ENCODE results near the gene COX4I2. TPM values are rescaled to one million over a fixed set of nuclear protein-coding genes. Genes with fewer than 3 reads are reported as not detected.

The COX4I2 gene
- total RNA-seq, 1 experiment from 2014 or later: not detected

- peak overlapping the region; percentile 27 for H3K27ac ChIP-seq (ENCODE audit: low read length)
- H3K4me1 ChIP-seq (ENCODE audit: control insufficient read depth, insufficient read depth, low read length): peaks cover 69% of the 10 kb centered on the region
- H3K9me3 ChIP-seq (ENCODE audit: control insufficient read depth, insufficient read depth, low read depth, low read length): no peaks in the 10 kb centered on the region
- no peaks in the 10 kb centered on the region for H3K27me3 ChIP-seq (ENCODE audit: control insufficient read depth, insufficient read depth, low read length)
- DNase-seq (ENCODE audit: low read depth, low spot score) (no peak), ATAC-seq (no peak)
- BruUV-seq (replicated peaks): no TSS peak
- ChIA-PET CTCF (interaction anchor here (0.6 to 1.5 kb wide), 5 partner anchors 11 to 47 kb away, joined by 3 to 9 read pairs (median 4); no protein-coding TSS in a partner anchor), POLR2A (no interaction called here)
- in situ Hi-C loops (cut with HindIII; ENCODE audit: low pct_unique_long_range_greater_than_20kb, low sequenced_read_pairs): no loop called here
- intact Hi-C loops (cut with micrococcal nuclease; ENCODE audit: unreplicated experiment): loop anchor here (5.0 kb wide), 1 partner anchor 46 kb away; the partner anchor contains the start of gene BCL2L1
- H3K4me3 ChIP-seq (ENCODE audit: low read depth in 2 of 2, low read length in 2 of 2): no peak overlapping the region
- peaks cover 4% of the 10 kb centered on the region; the same call in 1 of the 2 replicates for H3K36me3 ChIP-seq (ENCODE audit: control insufficient read depth, insufficient read depth, low read length)
- TF ChIP-seq REST (IDR thresholded peaks at IDR 0.05; ENCODE audit: insufficient read depth in 1 of 2, low read depth in 2 of 2, low read length in 1 of 2) (no peak), POLR2AphosphoS5 (IDR thresholded peaks at IDR 0.05; ENCODE audit: low read depth, low read length) (no peak), SIN3A (IDR thresholded peaks at IDR 0.05; ENCODE audit: borderline replicate concordance, insufficient read depth, low read depth, low read length) (no peak), CTCF (IDR thresholded peaks at IDR 0.05) (no peak), TCF7L2 (IDR thresholded peaks at IDR 0.05; ENCODE audit: low read depth, low read length) (no peak)
Observed at GRCh38 chr20:31676609-31676989, 38.9 kb downstream of the COX4I2 start.

- Histone ChIP-seq H3K36me3 (ENCODE audit: control insufficient read depth, insufficient read depth, low read length) (peaks cover 4% of the 10 kb centered on the region; the same call in 1 of the 2 replicates), H3K4me1 (ENCODE audit: control insufficient read depth, insufficient read depth, low read length) (peaks cover 68% of the 10 kb centered on the region), H3K27ac (ENCODE audit: low read length) (peak overlapping the region; percentile 76), H3K4me3 (ENCODE audit: low read depth in 2 of 2, low read length in 2 of 2) (no peak overlapping the region), H3K27me3 (ENCODE audit: control insufficient read depth, insufficient read depth, low read length) (no peaks in the 10 kb centered on the region), H3K9me3 (ENCODE audit: control insufficient read depth, insufficient read depth, low read depth, low read length) (no peaks in the 10 kb centered on the region)
- in situ Hi-C loops (cut with HindIII; ENCODE audit: low pct_unique_long_range_greater_than_20kb, low sequenced_read_pairs): no loop called here
- TF ChIP-seq TCF7L2 (IDR thresholded peaks at IDR 0.05; ENCODE audit: low read depth, low read length) (no peak), SIN3A (IDR thresholded peaks at IDR 0.05; ENCODE audit: borderline replicate concordance, insufficient read depth, low read depth, low read length) (no peak)
- intact Hi-C loops (cut with micrococcal nuclease; ENCODE audit: unreplicated experiment): loop anchor here (5.0 kb wide), 1 partner anchor 45 kb away; the partner anchor contains the start of gene BCL2L1
- ChIA-PET POLR2A (no interaction called here), CTCF (interaction anchor here (0.9 to 1.5 kb wide), 5 partner anchors 13 to 46 kb away, joined by 3 to 5 read pairs (median 4); no protein-coding TSS in a partner anchor)
- no peak for DNase-seq (ENCODE audit: low read depth, low spot score)
- no peak for ATAC-seq
- TSS peak; percentile 22 for BruUV-seq (replicated peaks)
Observed at GRCh38 chr20:31677553-31678260, 40.0 kb downstream of the COX4I2 start.

Measured in Panc1 (cell line).